Stimulated activated CD4-positive, alpha-beta T cell treated with anti-CD3 and anti-CD28 coated beads, TNF-alpha, amount 100 ng/mL, for 24 hours (primary cell): ENCODE results near the gene CRIP1.

Source experiments
- DNase-seq, 3 experiments: peaks; one replicate each; pipeline ENCODE4 v3.0.0-alpha.2; 2020; ENCODE audit warnings: low read depth in 3 of 3

Gene CRIP1, protein sequence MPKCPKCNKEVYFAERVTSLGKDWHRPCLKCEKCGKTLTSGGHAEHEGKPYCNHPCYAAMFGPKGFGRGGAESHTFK

DNA sequence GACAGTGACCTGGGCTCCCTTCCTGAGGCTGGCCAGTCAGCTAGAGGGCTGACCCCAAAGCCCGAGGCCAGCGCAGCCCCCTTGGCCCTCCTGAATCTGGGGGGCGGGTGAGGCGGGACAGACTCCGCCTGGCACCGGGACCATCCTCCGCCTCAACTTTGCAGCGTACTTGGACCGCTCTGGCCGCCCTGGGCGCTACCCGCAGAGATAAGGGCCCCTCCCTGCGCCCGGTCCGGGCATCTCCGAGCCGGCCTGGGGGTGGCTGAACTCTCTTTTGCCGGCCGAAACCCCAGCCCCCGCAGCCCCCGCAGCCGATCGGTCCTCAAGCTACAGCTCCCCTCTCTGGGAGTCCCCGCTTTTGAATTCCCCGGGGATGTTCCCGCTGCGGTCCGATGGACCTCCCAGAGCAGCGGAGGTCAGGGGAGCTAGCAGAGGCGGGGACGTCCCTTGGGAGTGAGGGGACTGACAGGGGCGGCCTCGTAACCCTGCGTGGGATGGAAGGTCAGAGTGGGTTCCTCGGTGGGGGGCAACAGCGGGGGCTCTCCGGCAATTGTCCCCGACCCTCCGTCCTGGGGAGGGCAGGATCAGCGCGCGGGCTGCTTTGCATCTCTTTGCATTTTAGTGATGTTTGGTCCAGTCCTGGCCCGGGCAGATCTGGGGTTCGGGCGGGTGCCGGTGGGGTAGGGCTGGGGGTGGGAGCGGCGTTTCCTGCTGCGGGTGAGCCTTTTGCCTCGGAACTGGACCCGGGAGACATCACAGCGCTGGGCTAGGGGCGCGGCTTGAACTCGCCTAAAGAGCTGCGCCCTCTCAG, at the start of gene CRIP1:
CRIP1 (plus strand) TSS at position 724 of the 811 bp plus-strand sequence. CDS start 374 bp downstream, outside the sequence.
- no peak for DNase-seq

DNA sequence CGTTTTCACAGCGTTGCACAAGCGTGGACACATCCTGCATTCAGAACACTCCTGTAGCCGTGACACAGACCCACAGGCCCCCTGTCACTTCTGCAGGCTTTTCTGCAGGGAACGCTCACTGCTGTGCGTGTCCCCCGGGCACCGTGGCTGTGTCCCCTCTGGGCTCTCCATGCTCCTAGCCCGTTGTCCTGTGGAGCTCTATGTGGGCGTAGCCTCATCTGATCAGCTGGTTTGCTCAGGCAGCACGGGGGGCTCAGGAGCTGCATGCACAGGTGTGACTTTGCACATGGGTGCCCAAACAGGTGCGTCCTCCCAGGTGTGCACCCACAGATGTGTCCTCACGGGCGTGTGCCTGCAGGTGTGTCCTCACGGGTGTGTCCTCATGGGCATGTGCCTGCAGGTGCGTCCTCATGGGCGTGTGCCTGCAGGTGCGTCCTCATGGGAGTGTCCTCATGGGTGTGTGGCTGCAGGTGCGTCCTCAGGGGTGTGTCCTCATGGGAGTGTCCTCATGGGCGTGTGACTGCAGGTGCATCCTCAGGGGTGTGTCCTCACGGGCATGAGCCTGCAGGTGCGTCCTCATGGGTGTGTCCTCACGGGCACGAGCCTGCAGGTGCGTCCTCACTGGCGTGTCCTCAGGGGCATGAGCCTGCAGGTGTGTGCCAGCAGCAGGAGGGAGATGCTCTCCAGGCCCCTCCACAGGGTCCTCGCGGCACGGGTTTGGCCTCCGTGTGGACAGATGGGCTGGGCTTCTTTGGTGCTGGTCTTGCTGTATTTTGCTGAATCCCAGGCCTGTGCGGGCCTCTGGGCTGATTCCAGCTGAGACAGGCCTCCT, 49.6 kb upstream of the CRIP1 start:
- DNase-seq = no peak

DNA sequence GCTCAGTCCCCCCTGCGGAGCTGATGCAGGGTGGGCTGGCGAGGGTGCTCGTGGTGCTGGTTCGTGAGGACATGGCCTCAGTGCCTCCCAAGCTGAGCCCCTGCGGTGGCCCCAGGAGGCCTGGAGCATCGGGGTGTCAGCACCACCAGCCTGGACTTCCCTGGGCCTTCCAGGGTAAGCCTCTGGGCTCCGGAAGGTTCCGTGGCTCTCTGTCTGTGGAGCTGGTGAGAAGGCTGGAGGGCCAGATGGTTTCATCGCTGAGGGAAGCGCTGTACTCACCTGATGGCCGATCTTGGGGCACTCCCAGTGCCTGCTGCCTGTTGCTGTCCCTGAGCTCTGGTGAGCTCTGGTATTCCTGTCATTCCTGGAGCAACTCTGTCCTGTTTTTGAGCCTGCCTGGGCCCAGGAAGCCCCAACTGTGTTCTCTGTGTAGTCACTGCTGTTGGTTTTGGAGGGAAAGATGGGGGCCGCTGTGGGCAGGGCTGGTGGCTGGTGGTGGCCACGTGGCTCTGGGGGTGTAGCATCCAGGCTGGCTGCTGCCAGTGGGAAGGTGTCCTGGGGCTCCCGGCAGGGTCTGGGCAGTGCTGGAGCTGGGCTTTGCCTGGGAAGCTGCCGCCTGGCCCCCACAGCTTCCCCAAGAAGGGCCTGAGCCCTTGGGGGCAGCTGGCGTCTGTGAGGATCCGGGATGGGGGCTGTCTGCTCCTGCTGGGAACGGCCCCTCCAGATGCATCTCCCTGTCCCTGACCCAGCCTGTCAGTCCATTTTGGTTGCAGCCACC, 48.8 kb upstream of the CRIP1 start:
- DNase-seq = no peak

DNA sequence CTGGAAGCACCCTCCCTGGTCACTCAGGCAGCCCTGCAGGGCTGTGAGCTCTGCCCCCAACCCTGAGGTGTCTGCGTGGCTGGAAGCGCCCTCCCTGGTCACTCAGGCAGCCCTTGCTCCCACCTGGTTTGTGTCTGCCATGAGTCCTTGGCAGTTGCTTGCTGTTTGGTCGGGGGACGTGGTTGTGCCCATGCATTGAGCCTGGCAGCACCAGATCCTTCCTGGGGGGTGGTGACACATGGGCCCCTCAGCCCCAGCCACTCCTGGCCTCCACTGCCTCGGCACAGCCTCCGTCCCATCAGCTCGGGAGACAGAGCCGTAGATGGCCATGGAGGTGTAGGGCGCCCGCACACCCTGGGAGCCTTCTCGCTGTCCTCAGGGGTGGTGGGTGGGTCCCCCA, 47.5 kb upstream of the CRIP1 start:
- DNase-seq = no peak

DNA sequence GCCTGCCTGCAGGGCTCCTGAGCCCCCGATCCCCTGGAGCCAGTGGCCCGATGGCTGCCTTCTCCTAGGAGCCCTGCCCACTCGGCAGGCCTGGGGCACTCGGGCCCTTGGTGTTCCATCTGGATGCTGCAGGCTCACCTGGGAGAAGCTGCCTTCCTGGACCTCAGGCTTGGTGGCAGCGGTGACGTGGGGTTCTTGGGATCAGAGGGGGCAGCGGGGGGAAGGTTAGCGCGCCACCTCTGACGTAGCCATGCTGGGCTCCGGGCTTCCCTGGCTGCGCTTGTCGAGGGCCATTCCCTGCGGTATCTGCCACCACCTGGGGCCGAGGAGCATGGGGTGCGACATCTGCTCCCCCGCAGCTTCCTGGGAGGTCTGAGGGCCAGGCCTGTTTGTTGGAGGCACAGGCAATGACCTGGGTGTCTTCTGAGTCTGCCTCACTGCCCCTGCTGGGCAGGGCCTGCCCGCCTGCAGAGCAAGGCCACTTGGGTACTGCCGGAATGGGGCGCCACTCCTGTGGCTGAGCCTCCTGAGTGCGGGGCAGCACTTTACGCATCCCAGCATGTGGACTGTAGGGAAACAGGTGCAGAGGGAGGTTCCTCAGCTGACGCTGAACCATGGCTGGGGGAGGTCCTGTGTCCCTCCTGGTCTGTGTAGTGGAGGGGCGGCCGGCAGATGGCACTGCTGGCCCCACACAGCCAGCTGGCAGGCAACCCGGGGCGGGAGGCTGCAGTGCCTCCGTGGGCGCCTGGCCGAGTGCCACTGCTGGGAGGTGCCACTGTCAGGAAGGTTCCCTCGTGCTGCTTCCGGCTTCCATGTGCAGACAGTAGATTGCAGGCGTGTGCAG, 46.8 kb upstream of the CRIP1 start:
- DNase-seq = no peak

DNA sequence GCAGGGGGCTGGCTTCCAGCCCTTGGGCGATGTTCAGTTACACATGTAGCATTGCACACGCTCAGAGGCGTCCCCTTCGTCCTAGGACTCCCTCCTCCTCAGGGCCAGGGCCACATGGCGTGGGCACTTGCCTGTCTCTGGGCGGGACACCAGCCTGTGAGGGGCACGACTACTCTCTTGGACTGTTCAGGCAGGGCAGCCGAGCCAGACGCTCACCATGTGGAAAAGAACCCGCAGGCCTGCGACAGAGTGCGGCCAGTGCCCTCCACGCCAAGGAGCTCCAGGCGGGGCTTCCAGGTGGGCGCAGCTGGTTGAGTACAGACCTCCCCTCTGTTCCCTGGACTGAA, 46.2 kb upstream of the CRIP1 start:
- DNase-seq = no peak

DNA sequence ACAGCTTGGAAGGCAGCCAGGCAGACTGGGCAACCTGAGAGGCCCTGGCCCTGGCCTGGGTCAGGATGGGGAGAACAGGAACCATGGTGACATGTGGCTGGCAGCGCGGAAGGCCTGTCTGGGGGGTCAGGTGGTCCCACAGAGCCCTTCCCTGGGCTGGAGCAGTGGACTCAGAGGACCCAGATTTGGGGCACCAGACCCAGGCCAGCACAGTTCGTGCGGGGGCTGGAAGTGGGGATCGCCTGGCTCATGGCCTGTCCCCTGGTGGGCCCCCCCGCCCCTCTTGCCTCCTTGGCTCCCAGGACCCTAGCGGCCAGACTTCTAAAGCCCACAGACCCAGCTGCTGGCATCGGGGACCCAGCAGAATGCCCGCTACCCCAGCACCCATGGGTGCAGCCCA, 45.7 kb upstream of the CRIP1 start:
- DNase-seq = no peak

DNA sequence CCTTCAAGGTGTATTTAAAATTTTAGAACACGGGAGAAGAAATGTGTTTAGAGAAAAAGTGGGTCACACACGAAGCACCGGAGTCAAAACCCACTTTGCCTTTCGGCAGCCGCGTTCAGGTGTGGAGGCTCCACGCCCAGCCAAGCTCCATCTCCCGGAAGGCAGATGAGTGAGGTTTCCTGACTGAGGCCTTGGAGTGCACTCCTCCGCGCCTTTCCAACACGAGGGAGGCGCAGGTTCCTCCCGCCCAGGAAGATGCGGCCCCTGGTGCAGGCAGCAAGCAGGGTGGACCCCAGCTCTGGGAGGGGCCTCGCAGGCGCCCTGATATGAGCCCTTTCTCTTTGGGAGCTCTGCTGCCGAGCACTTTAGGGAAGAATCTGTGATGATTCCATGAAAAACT, 44.6 kb upstream of the CRIP1 start:
- no peak for DNase-seq

DNA sequence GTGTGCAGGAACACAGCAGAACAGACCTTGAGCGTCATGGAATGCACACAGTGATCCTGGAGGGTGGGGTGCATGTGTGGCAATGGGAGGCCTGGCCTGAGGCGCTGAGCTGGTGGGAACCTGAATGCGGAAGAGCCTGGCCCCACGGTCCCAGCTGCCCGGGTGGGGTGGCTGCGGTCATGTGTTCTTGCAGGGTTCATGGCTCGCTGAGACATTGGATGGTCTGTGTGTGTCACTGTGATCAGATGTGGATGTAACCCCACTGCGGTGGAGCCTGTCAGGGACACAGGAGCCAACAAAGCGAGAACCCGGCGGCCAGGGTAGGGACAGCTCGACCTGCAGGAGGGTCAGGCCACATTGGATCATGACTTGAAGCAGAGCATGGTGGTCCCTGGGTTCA, 43.9 kb upstream of the CRIP1 start:
- DNase-seq = no peak

DNA sequence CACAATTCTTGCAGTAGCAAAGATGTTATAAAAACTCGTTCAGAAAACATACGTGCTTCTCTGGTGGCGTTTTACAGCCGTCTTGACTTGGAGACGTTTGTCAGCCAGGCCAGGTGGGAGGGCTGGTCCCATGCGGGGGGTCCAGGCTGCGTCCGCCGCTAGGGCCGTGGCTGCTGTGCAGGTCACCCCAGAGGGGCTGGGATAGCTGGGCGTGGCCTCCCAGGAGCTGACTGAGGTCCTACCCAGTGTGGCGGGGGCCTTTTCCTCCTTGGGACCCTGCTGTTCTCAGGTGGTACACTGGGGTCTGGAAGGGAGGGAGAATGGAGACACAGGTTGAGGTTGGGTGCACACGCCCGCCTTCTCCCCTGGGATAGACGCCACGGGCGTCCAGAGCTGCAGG, 41.8 kb upstream of the CRIP1 start:
- DNase-seq = no peak

DNA sequence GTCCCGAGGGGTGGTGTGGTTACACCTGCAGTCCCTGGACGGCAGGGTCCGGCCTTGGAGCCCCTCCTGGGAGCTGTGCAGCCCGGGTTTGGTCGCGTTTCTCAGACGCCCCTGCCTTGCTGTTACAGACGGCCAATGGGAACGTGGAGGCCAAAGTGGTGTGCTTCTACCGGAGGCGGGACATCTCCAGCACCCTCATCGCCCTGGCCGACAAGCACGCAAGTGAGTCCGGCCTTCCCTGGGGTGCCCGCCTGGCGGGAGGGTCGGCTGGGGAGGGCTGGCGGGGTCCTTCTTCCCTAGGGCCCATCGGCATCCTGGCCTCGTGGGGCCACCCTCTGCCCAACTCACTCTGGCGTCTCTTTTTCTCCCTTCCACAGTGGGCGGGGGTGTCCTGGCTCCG, 41.4 kb upstream of the CRIP1 start:
- DNase-seq = no peak

DNA sequence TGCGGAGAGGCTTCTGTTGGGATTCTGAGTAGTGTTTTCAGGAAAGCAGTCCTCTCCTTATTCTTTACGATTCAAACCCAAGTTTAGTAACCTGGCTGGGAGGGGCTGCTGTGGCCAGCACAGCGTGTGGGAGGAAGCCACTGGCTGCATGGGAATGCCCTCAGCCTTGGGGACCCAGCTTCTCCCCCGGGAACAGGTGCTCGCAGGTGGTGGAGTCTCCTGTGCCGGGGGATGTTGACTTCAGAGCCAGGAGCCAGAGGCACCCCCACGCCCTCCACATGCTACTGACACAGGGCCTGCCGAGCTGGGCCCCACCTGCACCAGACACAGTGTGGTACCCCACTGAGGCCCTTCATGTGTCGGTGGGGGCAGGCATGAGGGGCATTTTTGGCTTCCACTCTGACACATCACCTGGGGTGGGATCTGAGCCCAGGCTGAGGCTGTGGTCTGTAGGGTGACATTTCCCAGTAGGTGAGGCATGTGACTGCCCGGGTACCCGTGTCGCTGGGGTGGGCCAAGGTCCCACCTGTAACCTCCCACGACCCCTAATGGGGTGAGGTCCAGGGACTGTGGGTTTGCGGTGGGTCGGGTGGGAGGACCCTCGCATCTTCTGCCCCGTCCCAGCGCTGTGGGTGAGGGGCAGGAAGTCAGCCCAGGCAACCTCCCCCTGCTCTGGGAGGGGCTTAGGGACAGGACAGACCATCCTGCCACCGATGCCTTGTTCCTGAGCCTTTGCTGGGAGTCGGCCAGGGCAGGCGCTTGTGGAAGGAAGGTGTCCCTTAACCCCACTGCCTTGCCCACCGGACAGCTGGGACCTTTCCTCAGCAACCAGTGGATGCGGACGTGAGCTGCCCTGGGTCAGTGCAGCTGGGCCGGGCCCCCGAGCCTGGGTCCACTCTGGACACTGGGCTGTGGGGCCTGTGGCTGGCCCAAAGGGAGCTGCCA, 40.5 kb upstream of the CRIP1 start:
- DNase-seq = no peak

DNA sequence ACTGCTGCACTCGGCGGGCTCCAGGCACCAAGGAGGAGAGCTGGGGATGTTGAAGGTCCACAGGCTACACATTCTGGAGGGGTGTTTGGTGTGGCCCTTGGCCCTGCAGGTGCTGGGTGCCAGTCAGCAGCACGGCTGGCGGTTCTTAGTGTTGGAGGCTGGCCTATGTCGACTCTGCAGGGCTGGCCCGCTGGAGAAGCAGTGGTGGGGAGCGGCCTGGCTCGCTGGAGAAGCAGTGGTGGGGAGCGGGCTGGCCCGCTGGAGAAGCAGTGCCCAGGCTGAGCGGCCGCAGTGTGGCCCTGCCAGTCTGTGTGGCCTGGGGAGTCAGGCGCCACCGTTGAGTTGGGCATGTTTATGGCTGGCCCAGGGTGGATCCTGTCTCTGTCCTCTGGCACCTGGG, 39.7 kb upstream of the CRIP1 start:
- no peak for DNase-seq

DNA sequence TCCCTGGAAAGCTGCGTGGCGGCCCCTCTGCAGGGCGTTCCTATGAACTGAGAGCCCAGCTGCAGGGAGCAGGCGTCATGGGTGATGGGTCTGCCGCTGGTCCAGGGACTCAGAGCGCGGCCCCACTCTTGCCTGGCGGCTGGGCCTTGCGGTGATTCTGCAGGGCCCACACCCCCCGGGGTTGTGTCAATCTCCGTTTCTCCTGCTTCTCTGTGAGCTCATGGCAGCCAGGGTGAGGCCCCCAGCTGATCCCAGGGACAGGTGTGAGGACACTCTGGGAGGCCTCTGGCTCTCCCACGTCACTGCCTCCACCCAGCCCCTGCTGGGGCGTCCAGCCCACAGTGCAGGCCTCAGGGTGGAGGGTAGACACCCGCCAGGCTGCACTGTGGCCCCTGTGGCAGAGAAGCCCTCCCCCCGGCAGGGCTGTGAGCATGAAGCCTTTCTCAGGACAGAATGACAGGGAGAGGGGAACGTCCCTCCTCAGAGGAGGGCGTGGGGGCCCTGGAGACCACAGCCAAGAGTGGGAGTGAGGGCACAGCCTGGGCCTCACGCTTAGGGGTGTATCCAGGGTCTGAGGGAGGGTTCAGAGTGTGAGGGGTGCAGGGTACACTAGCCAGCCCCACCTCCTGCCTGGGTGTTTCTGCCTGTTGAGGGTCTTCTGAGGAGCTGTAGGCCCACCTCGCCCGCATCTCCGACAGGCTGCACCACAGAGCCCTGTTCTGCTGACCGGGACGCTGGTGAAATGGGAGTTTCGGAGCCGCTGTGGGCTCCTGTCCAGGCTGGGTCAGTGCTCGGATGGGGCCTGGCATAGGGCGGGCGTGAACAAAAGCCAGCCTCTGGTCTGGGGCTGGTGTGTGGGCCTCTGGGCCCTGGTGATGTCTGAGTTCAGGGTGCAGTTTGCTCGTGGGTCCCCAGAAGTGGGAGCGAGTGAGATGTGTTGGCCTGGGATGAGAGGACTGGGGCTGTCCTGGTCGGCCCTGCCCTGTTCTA, 38.7 kb upstream of the CRIP1 start:
- no peak for DNase-seq

DNA sequence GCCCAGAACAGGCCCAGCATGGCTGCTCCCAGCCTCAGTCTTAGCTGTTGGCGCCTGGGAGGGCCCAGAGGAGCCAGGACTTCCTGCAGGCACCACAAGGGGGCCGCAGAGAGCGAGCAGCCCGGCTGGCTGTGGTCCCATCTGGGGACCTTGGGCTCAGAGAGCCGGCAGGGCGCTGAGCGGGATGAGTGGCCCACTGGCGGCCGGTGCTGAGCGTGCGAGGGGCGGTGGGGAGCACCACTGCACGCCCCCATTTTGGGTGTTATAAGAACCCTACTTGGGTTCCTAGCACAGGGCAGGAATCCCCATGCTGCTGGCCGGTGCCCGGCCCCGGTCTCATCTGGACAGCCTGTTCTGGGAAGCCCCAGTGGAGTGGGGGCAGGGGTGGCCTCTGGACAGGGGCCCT, 38.0 kb upstream of the CRIP1 start:
- peak; percentile 18 to 53 (median 28) for DNase-seq

DNA sequence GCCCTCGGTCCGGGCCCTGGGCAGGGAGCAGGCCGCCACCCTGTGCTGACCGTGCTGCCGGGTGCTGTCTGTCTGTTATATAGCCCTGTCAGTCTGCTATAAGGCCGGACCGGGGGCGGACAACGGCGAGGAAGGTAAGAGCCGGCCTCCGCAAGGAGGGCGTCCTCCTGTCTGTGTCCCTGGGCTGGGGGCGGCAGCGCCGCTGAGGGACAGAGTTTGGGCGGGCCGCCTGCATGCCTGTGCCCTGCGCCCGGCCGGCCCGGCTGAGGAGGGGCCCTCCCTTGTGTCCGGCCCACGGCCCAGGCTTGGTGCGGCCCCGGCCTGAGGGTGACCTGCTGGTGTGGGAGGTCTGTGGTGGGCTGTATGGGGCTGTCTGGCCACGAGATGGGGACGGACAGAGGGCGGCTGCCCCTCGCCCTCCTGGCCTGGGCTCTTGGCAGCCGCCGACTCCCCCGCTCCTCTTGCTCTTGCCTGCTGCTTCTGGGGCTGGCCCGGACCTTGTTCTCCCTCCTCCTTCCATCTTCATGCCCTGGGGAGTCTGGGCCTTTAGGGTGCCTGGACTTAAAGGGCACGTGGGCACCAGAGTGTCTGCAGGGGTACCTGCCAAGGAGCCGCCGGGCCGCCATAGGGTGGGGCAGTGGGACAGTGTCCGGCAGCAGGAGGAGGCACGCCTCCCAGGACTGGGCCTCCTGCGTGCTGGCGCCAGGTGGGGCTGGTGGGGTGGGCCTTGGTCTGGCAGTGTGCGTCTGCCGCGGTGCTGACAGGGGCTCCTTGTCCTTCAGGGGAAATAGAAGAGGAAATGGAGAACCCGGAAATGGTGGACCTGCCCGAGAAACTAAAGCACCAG, 37.2 kb upstream of the CRIP1 start:
- DNase-seq = no peak

DNA sequence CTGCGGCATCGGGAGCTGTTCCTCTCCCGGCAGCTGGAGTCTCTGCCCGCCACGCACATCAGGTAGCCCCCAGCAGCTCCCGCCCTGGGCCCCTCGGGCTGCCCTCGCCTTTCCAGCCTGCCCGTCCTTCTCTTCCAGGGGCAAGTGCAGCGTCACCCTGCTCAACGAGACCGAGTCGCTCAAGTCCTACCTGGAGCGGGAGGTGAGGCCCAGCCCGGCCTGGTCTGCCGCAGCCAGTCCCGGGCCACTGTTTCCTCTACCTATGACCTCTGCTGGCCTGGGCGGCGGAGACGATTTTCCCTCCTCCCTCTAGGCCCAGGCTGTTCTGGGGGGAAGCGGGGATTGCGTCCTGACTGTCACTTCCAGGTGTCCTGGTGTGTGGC, 36.6 kb upstream of the CRIP1 start:
- DNase-seq = no peak
